DND-41 (cell line): ENCODE data around the gene DRC3.
A peak's percentile ranks its signal among the peaks of the same experiment; 100 is the strongest.

ENCODE experiments used
- ATAC-seq: fragments of 200-7000 bp; cut with Tn5 transposase; 3 replicates; pipeline ENCODE4 v1.9.1; 2021; ENCODE audit warnings: low read depth; ENCODE audit not compliant: insufficient read depth
- DNase-seq: peaks from one replicate; pipeline ENCODE4 v3.0.0-alpha.2; 2020
- H2AFZ ChIP-seq: 2 replicates; pipeline ENCODE4 v1.6.0; 2012; ENCODE audit warnings: low read depth, low read length
- H3K27ac ChIP-seq: 2 replicates; pipeline ENCODE4 v1.5.1; 2012; ENCODE audit warnings: low read length, inconsistent platforms
- H3K27me3 ChIP-seq: fragments of 200-600 bp; sonication (generic); 2 replicates; pipeline ENCODE4 v1.6.0; 2012; ENCODE audit warnings: low read length, mild to moderate bottlenecking, inconsistent platforms; ENCODE audit not compliant: insufficient read depth, poor library complexity
- H3K36me3 ChIP-seq: 2 replicates; pipeline ENCODE4 v1.5.1; 2012; ENCODE audit warnings: low read length, inconsistent platforms; ENCODE audit not compliant: insufficient read depth
- H3K4me1 ChIP-seq: 2 replicates; pipeline ENCODE4 v1.5.1; 2012; ENCODE audit warnings: mild to moderate bottlenecking, low read length; ENCODE audit not compliant: insufficient read depth
- H3K4me2 ChIP-seq: 2 replicates; pipeline ENCODE4 v1.6.0; 2012; ENCODE audit warnings: mild to moderate bottlenecking, moderate library complexity, low read length, inconsistent platforms; ENCODE audit not compliant: insufficient read depth
- H3K4me3 ChIP-seq, 2 experiments: fragments of 200-600 bp in 1 of 2; shearing (Covaris generic) in 1 of 2; 2 replicates each; pipeline ENCODE4 v1.5.1; 2012 to 2016; ENCODE audit warnings: inconsistent platforms in 2 of 2, low read length in 2 of 2, mild to moderate bottlenecking in 2 of 2, low read depth in 1 of 2, moderate library complexity in 1 of 2
- H3K79me2 ChIP-seq: 2 replicates; pipeline ENCODE4 v1.6.0; 2012; ENCODE audit warnings: low read length, inconsistent platforms; ENCODE audit not compliant: insufficient read depth
- H3K9ac ChIP-seq: 2 replicates; pipeline ENCODE4 v1.6.0; 2012; ENCODE audit warnings: low read depth, mild to moderate bottlenecking, inconsistent platforms, low read length, moderate library complexity
- H3K9me3 ChIP-seq: 2 replicates; pipeline ENCODE4 v1.5.1; 2012; ENCODE audit warnings: low read length, moderate library complexity, mild to moderate bottlenecking, inconsistent platforms; ENCODE audit not compliant: insufficient read depth, severe bottlenecking
- H4K20me1 ChIP-seq: 2 replicates; pipeline ENCODE4 v1.6.0; 2012; ENCODE audit warnings: low read length; ENCODE audit not compliant: insufficient read depth
- CTCF ChIP-seq: IDR thresholded peaks from 2 replicates; pipeline ENCODE4 v1.5.1; 2012; ENCODE audit warnings: borderline replicate concordance, low read length, moderate library complexity, mild to moderate bottlenecking; ENCODE audit not compliant: poor library complexity, severe bottlenecking; ENCODE audit errors: extremely low read depth
- EZH2 ChIP-seq: IDR thresholded peaks from 3 replicates; pipeline ENCODE4 v1.6.1; 2012; ENCODE audit warnings: borderline replicate concordance, low read depth, mild to moderate bottlenecking, moderate library complexity, low read length, inconsistent platforms; ENCODE audit not compliant: severe bottlenecking

The DRC3 gene

GRCh38 chr17:18040261-18040858 lies 67.7 kb downstream of the DRC3 start:
- Histone ChIP-seq H3K9ac (peak overlapping the region; percentile 65), H3K4me2 (peak overlapping the region; percentile 90), H4K20me1 (peaks cover 21% of the 10 kb centered on the region), H3K79me2 (peaks cover 84% of the 10 kb centered on the region), H3K9me3 (no peaks in the 10 kb centered on the region), H3K4me1 (peaks cover 48% of the 10 kb centered on the region), H3K4me3 (peak overlapping the region; percentile 58 to 88; a peak in 3 of 4 replicates), H2AFZ (peak overlapping the region; percentile 92), H3K36me3 (peaks cover 20% of the 10 kb centered on the region), H3K27me3 (no peaks in the 10 kb centered on the region), H3K27ac (peak overlapping the region; percentile 76)
- ATAC-seq, result no peak
- DNase-seq, result no peak
- TF ChIP-seq CTCF (no peak), EZH2 (no peak)

GRCh38 chr17:18041776-18042175 lies 69.1 kb downstream of the DRC3 start:
- Histone ChIP-seq H3K9me3 (no peaks in the 10 kb centered on the region), H2AFZ (no peak overlapping the region), H3K9ac (peak overlapping the region; percentile 65; the same call in 1 of the 2 replicates), H3K4me2 (peak overlapping the region; percentile 90), H3K79me2 (peaks cover 74% of the 10 kb centered on the region), H3K27ac (no peak overlapping the region), H3K27me3 (no peaks in the 10 kb centered on the region), H3K36me3 (peaks cover 31% of the 10 kb centered on the region), H4K20me1 (peaks cover 21% of the 10 kb centered on the region), H3K4me3 (peak overlapping the region in 1 of 2 experiments; percentile 25; a peak in 2 of 4 replicates), H3K4me1 (peaks cover 44% of the 10 kb centered on the region)
- TF ChIP-seq EZH2 (no peak), CTCF (no peak)
- ATAC-seq (no peak), DNase-seq (no peak)

- DNase-seq (no peak), ATAC-seq (no peak)
- Histone ChIP-seq H3K36me3 (peaks cover 40% of the 10 kb centered on the region), H3K4me3 (no peak overlapping the region), H3K79me2 (peaks cover 63% of the 10 kb centered on the region), H3K4me1 (peaks cover 32% of the 10 kb centered on the region), H3K9me3 (no peaks in the 10 kb centered on the region), H3K4me2 (no peak overlapping the region), H2AFZ (no peak overlapping the region), H4K20me1 (peaks cover 21% of the 10 kb centered on the region), H3K27me3 (no peaks in the 10 kb centered on the region), H3K27ac (no peak overlapping the region), H3K9ac (no peak overlapping the region)
- TF ChIP-seq CTCF, result no peak
- no peak for TF ChIP-seq EZH2
These were observed 70.3 kb downstream of the DRC3 start for GRCh38 chr17:18042983-18043382.
